Measurements from ENCODE around the gene SYNGR1.
"Not testable (repeated sequence)": the region's sequence is repeated elsewhere in the genome, so short reads cannot be mapped to it uniquely, and the experiment has no call there.

Gene SYNGR1

GRCh38 chr22:39352306-39352891 lies 2.6 kb downstream of the SYNGR1 start:
- no peak for DNase-seq

GRCh38 chr22:39353346-39353745 lies 3.6 kb downstream of the SYNGR1 start:
- no peak for DNase-seq

- no peak for DNase-seq
Observed at GRCh38 chr22:39355080-39355479, 5.3 kb downstream of the SYNGR1 start.

- DNase-seq: not testable (repeated sequence)
Observed at GRCh38 chr22:39355805-39356204, 6.0 kb downstream of the SYNGR1 start.

GRCh38 chr22:39356464-39356863 lies 6.7 kb downstream of the SYNGR1 start:
- DNase-seq: no peak

- DNase-seq: not testable (repeated sequence)
Observed at GRCh38 chr22:39357110-39358108, 7.6 kb downstream of the SYNGR1 start.

GRCh38 chr22:39358197-39358596 lies 8.4 kb downstream of the SYNGR1 start:
- not testable (repeated sequence) for DNase-seq

GRCh38 chr22:39359659-39360195 lies 9.9 kb downstream of the SYNGR1 start:
- DNase-seq: no peak

GRCh38 chr22:39360242-39360641 lies 10.5 kb downstream of the SYNGR1 start:
- DNase-seq: no peak

- DNase-seq: no peak
Observed at GRCh38 chr22:39360674-39361413, 11.1 kb downstream of the SYNGR1 start.

- DNase-seq: no peak
Observed at GRCh38 chr22:39361496-39361895, 11.7 kb downstream of the SYNGR1 start.

- DNase-seq: no peak
Observed at GRCh38 chr22:39362271-39362670, 12.5 kb downstream of the SYNGR1 start.

GRCh38 chr22:39362932-39363331 lies 13.1 kb downstream of the SYNGR1 start:
- DNase-seq: no peak

GRCh38 chr22:39363751-39364515 lies 14.1 kb downstream of the SYNGR1 start:
- DNase-seq: no peak

- DNase-seq: no peak
Observed at GRCh38 chr22:39364714-39365491, 15.1 kb downstream of the SYNGR1 start.

GRCh38 chr22:39365492-39365780 lies 15.6 kb downstream of the SYNGR1 start:
- DNase-seq: no peak

- DNase-seq: no peak
Observed at GRCh38 chr22:39367035-39367434, 17.2 kb downstream of the SYNGR1 start.

- no peak for DNase-seq
Observed at GRCh38 chr22:39368461-39368911, 18.7 kb downstream of the SYNGR1 start.

- DNase-seq: no peak
Observed at GRCh38 chr22:39369186-39369585, 19.4 kb downstream of the SYNGR1 start.

GRCh38 chr22:39369586-39369985 lies 19.8 kb downstream of the SYNGR1 start:
- DNase-seq: no peak

GRCh38 chr22:39371732-39372131 lies 21.9 kb downstream of the SYNGR1 start:
- no peak for DNase-seq

- no peak for DNase-seq
Observed at GRCh38 chr22:39374191-39374590, 24.4 kb downstream of the SYNGR1 start.

Measured in activated CD4-positive, CD25-positive, alpha-beta regulatory T cell treated with anti-CD3 and anti-CD28 coated beads, Interleukin-2, amount 50 U/mL, for 72 hours (primary cell).